ENCODE results near the gene DCDC1. TPM values are rescaled to one million over a fixed set of nuclear protein-coding genes. Genes with fewer than 3 reads are reported as not detected.

Gene DCDC1
- total RNA-seq, 2 experiments from 2014 or later = 0.07 TPM; not detected in 1

- Mint-ChIP-seq H3K4me1 (no peaks in the 10 kb centered on the region), H3K36me3 (no peaks in the 10 kb centered on the region), H3K27me3 (no peaks in the 10 kb centered on the region), H3K9me3 (ENCODE audit: low read depth) (no peaks in the 10 kb centered on the region), H3K4me3 (no peak overlapping the region), H3K27ac (no peak overlapping the region)
- CTCF ChIA-PET = no interaction called here
- ATAC-seq = no peak
- no peak for DNase-seq
Observed at GRCh38 chr11:31096191-31096805, 273.2 kb downstream of the DCDC1 start.

GRCh38 chr11:31092638-31093037 is 276.9 kb downstream of the DCDC1 start:
- DNase-seq (no peak), ATAC-seq (no peak)
- CTCF ChIA-PET = no interaction called here
- peaks cover 9% of the 10 kb centered on the region for H3K9me3 Mint-ChIP-seq (ENCODE audit: low read depth)
- H3K27ac Mint-ChIP-seq = no peak overlapping the region
- no peaks in the 10 kb centered on the region for H3K36me3 Mint-ChIP-seq
- no peaks in the 10 kb centered on the region for H3K27me3 Mint-ChIP-seq
- H3K4me3 Mint-ChIP-seq = no peak overlapping the region
- no peaks in the 10 kb centered on the region for H3K4me1 Mint-ChIP-seq

GRCh38 chr11:31089117-31089516 is 280.4 kb downstream of the DCDC1 start:
- no peaks in the 10 kb centered on the region for H3K27me3 Mint-ChIP-seq
- no peak overlapping the region for H3K27ac Mint-ChIP-seq
- peaks cover 9% of the 10 kb centered on the region for H3K9me3 Mint-ChIP-seq (ENCODE audit: low read depth)
- no peak overlapping the region for H3K4me3 Mint-ChIP-seq
- H3K36me3 Mint-ChIP-seq = no peaks in the 10 kb centered on the region
- CTCF ChIA-PET = no interaction called here
- no peak for ATAC-seq
- no peak for DNase-seq
- no peaks in the 10 kb centered on the region for H3K4me1 Mint-ChIP-seq

- no peaks in the 10 kb centered on the region for H3K4me1 Mint-ChIP-seq
- H3K9me3 Mint-ChIP-seq (ENCODE audit: low read depth) = peaks cover 2% of the 10 kb centered on the region
- ATAC-seq (no peak), DNase-seq (no peak)
- H3K36me3 Mint-ChIP-seq = no peaks in the 10 kb centered on the region
- no peak overlapping the region for H3K27ac Mint-ChIP-seq
- H3K4me3 Mint-ChIP-seq = no peak overlapping the region
- CTCF ChIA-PET = no interaction called here
- no peaks in the 10 kb centered on the region for H3K27me3 Mint-ChIP-seq
Observed at GRCh38 chr11:31069447-31070205, 299.9 kb downstream of the DCDC1 start.

GRCh38 chr11:31060880-31061279 is 308.7 kb downstream of the DCDC1 start:
- Mint-ChIP-seq H3K27me3 (no peaks in the 10 kb centered on the region), H3K9me3 (ENCODE audit: low read depth) (no peaks in the 10 kb centered on the region), H3K4me3 (no peak overlapping the region), H3K36me3 (no peaks in the 10 kb centered on the region), H3K4me1 (no peaks in the 10 kb centered on the region), H3K27ac (no peak overlapping the region)
- DNase-seq (no peak), ATAC-seq (no peak)
- CTCF ChIA-PET = no interaction called here

- CTCF ChIA-PET = no interaction called here
- no peaks in the 10 kb centered on the region for H3K4me1 Mint-ChIP-seq
- no peak overlapping the region for H3K4me3 Mint-ChIP-seq
- H3K27me3 Mint-ChIP-seq = no peaks in the 10 kb centered on the region
- no peaks in the 10 kb centered on the region for H3K9me3 Mint-ChIP-seq (ENCODE audit: low read depth)
- H3K27ac Mint-ChIP-seq = no peak overlapping the region
- no peak for ATAC-seq
- H3K36me3 Mint-ChIP-seq = no peaks in the 10 kb centered on the region
- DNase-seq = no peak
Observed at GRCh38 chr11:31059529-31059928, 310.0 kb downstream of the DCDC1 start.

GRCh38 chr11:31050061-31050765 is 319.3 kb downstream of the DCDC1 start:
- Mint-ChIP-seq H3K27me3 (no peaks in the 10 kb centered on the region), H3K4me3 (no peak overlapping the region), H3K27ac (no peak overlapping the region), H3K9me3 (ENCODE audit: low read depth) (peaks cover 2% of the 10 kb centered on the region), H3K36me3 (no peaks in the 10 kb centered on the region), H3K4me1 (no peaks in the 10 kb centered on the region)
- ATAC-seq (no peak), DNase-seq (no peak)
- CTCF ChIA-PET = no interaction called here

- no peaks in the 10 kb centered on the region for H3K36me3 Mint-ChIP-seq
- ATAC-seq (no peak), DNase-seq (no peak)
- H3K27ac Mint-ChIP-seq = no peak overlapping the region
- CTCF ChIA-PET = interaction anchor here (0.8 kb wide), 1 partner anchor 85 kb away, joined by 3 read pairs; no protein-coding TSS in a partner anchor
- H3K4me3 Mint-ChIP-seq = no peak overlapping the region
- H3K9me3 Mint-ChIP-seq (ENCODE audit: low read depth) = peaks cover 6% of the 10 kb centered on the region
- H3K27me3 Mint-ChIP-seq = no peaks in the 10 kb centered on the region
- H3K4me1 Mint-ChIP-seq = no peaks in the 10 kb centered on the region
Observed at GRCh38 chr11:31045335-31045734, 324.2 kb downstream of the DCDC1 start.

GRCh38 chr11:31030138-31030792 is 339.3 kb downstream of the DCDC1 start:
- no peaks in the 10 kb centered on the region for H3K36me3 Mint-ChIP-seq
- H3K4me3 Mint-ChIP-seq = no peak overlapping the region
- no peak for ATAC-seq
- H3K4me1 Mint-ChIP-seq = no peaks in the 10 kb centered on the region
- CTCF ChIA-PET = no interaction called here
- H3K9me3 Mint-ChIP-seq (ENCODE audit: low read depth) = no peaks in the 10 kb centered on the region
- H3K27ac Mint-ChIP-seq = no peak overlapping the region
- no peaks in the 10 kb centered on the region for H3K27me3 Mint-ChIP-seq
- DNase-seq = no peak

- Mint-ChIP-seq H3K4me3 (no peak overlapping the region), H3K27ac (no peak overlapping the region), H3K9me3 (ENCODE audit: low read depth) (no peaks in the 10 kb centered on the region), H3K4me1 (no peaks in the 10 kb centered on the region), H3K27me3 (no peaks in the 10 kb centered on the region), H3K36me3 (no peaks in the 10 kb centered on the region)
- DNase-seq (no peak), ATAC-seq (no peak)
- CTCF ChIA-PET = no interaction called here
Observed at GRCh38 chr11:31026315-31026714, 343.2 kb downstream of the DCDC1 start.

- no peaks in the 10 kb centered on the region for H3K36me3 Mint-ChIP-seq
- H3K27ac Mint-ChIP-seq = no peak overlapping the region
- no peaks in the 10 kb centered on the region for H3K4me1 Mint-ChIP-seq
- CTCF ChIA-PET = no interaction called here
- no peak for ATAC-seq
- no peak for DNase-seq
- H3K4me3 Mint-ChIP-seq = no peak overlapping the region
- H3K27me3 Mint-ChIP-seq = no peaks in the 10 kb centered on the region
- no peaks in the 10 kb centered on the region for H3K9me3 Mint-ChIP-seq (ENCODE audit: low read depth)
Observed at GRCh38 chr11:31022080-31022479, 347.5 kb downstream of the DCDC1 start.

GRCh38 chr11:31019786-31020185 is 349.8 kb downstream of the DCDC1 start:
- H3K4me3 Mint-ChIP-seq = no peak overlapping the region
- H3K27ac Mint-ChIP-seq = no peak overlapping the region
- H3K9me3 Mint-ChIP-seq (ENCODE audit: low read depth) = no peaks in the 10 kb centered on the region
- DNase-seq (no peak), ATAC-seq (no peak)
- CTCF ChIA-PET = no interaction called here
- no peaks in the 10 kb centered on the region for H3K36me3 Mint-ChIP-seq
- no peaks in the 10 kb centered on the region for H3K27me3 Mint-ChIP-seq
- no peaks in the 10 kb centered on the region for H3K4me1 Mint-ChIP-seq

- H3K9me3 Mint-ChIP-seq (ENCODE audit: low read depth) = no peaks in the 10 kb centered on the region
- H3K27ac Mint-ChIP-seq = no peak overlapping the region
- no peaks in the 10 kb centered on the region for H3K36me3 Mint-ChIP-seq
- CTCF ChIA-PET = no interaction called here
- no peak overlapping the region for H3K4me3 Mint-ChIP-seq
- no peaks in the 10 kb centered on the region for H3K27me3 Mint-ChIP-seq
- no peak for DNase-seq
- no peak for ATAC-seq
- no peaks in the 10 kb centered on the region for H3K4me1 Mint-ChIP-seq
Observed at GRCh38 chr11:31005202-31005601, 364.3 kb downstream of the DCDC1 start.

GRCh38 chr11:31001427-31001826 is 368.1 kb downstream of the DCDC1 start:
- Mint-ChIP-seq H3K36me3 (no peaks in the 10 kb centered on the region), H3K27ac (no peak overlapping the region), H3K4me1 (no peaks in the 10 kb centered on the region), H3K9me3 (ENCODE audit: low read depth) (no peaks in the 10 kb centered on the region), H3K4me3 (no peak overlapping the region), H3K27me3 (no peaks in the 10 kb centered on the region)
- no peak for ATAC-seq
- CTCF ChIA-PET = no interaction called here
- no peak for DNase-seq

All from activated CD8-positive, alpha-beta memory T cell treated with anti-CD3 and anti-CD28 coated beads, Interleukin-2, amount 10 ng/mL, durations not matched to agents 7 days and 5 days (primary cell).